GM19099 (cell line): ENCODE results near the gene FAM174C.

ENCODE experiments used
- POLR2A ChIP-seq: IDR thresholded peaks from 3 replicates; pipeline ENCODE4 v1.6.1; 2011; ENCODE audit warnings: low read depth; ENCODE audit not compliant: insufficient read length; ENCODE audit errors: extremely low read depth

The FAM174C gene

DNA sequence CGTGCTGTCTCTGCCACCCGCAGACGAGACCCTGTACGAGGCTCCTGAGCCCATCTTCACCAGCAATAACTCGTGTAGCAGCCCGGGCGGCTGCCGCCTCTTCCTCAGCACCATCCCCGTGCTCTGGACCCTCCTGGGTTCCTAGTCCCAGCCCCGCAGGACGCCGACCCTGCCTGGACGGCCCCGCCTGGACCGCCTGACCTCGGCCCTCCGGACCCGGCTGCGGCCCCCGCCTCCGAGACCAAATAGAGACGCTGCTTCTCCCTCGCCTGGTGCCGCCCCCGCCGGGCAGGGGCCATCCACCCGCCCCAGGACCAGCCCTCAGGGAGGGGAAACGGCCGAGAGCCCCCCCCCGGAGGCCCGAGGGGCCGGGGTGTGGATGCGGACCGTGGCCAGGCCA is 24.5 kb downstream of the FAM174C start:
- TF ChIP-seq POLR2A, result no peak

DNA sequence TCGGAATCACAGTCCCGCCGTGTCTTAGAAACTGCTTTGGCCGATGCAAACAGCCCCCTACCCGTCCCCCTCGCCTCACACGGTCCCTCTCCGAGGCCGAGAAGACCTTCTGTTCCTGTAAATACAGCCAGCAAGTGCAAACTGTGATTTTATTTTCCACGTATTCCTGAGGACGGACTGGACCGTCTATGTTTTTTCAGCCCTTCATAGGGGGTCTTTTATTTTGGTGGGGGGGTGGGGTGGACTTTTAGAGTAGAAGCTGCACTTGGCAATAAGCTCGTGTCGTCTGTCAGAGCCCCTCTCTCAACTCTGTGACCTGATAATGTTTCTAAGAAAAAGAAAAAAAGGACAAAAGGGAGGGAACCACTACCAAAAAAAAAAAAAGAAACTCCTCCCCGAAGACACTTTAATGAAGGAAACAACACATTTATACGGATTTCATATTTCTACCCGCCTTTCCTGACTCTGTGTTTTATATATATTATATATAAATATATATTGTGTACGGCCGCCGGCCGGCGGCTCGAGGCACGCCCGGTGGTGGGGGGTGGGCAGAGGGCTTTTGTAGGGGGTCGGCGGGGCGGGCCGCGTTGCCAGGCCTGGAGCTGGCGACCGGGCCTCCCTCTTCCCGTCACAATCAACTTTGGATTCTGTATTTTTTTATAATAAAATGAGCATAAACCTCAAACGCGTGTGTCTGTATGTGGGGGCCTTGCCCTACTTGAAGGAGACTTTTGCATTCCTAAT is 25.6 kb downstream of the FAM174C start:
- no peak for TF ChIP-seq POLR2A

- TF ChIP-seq POLR2A, result no peak
Measured at GRCh38 chr19:1302533-1303239, 27.4 kb downstream of the FAM174C start.

DNA sequence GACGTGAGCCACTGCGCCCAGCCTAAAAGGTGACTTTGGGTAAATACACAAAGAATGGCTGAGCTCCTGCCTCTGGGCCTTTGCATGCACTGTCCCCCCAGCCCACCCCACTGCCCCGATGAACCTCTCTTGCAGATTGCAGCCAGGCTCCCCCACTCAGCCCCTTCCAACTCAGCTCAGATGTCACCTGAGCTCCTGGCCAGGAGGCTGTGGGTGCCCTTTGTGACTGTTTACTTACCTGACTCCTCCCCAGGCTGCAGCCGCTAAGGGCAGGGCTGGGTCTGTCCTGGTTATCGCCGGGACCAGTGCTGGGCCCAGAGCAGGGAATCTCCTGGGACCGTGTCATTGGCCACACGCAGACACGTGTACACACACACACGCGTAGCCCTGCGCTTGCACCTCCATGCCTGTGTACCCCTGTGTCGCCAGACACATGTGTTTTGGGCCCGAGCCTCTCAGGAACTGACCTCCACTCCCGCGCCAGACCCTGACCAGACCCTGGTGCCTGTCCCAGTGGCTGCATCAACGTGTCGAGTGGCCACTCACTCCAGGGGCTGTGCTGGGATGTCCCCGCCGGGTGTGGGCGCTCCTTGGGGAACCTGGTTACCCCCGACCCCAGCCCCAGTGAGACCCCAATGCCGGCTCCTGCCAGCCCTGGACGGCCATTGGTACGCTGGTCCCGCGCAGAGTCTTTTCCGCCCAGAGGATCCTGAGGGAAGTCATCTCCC is 29.0 kb downstream of the FAM174C start:
- no peak for TF ChIP-seq POLR2A

DNA sequence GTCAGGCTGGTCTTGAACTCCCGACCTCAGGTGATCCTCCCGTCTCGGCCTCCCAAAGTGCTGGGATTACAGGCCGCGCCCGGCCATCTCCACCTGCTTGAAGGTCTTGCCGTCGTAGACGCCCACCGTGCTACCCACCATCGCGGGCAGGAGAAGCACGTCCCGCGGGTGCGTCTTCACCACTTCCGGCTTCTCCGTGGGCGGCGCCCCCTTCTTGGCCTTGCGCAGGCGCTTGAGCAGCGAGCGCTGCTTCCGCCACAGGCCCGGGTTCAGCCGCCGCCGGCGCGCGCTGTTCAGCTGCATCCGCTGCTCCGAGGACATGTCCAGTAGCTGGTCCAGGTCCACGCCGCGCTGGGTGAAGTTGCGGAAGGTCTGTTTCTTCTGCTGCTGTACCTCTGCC is 32.0 kb downstream of the FAM174C start:
- no peak for TF ChIP-seq POLR2A

DNA sequence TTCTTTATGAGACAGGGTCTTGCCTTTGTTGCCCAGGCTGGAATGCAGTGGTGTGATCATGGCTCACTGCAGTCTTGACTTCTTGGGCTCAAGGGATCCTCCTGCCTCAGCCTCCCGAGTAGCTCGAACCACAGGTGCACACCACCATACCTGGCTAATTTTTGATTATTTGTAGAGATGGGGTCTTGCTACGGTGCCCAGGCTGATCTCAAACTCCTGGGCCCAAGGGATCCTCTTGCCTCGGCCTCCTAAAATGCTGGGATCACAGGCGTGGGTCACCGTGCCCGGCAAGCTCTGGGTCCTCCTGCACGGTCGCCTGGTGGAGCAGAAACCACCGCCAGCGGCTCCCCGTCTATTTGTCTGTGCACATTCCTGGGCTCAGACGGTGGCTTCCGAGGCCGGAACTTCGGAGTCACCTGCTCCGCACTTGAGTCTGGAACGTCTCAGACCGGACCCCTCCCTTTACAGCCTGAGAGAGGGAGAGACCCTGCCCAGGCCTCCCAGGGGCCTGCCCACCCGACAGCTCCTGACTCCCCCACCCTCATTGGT is 32.5 kb downstream of the FAM174C start:
- TF ChIP-seq POLR2A, result no peak

GRCh38 chr19:1308718-1309117 is 33.4 kb downstream of the FAM174C start:
- no peak for TF ChIP-seq POLR2A

GRCh38 chr19:1309977-1310852 is 34.9 kb downstream of the FAM174C start:
- TF ChIP-seq POLR2A, result no peak

- no peak for TF ChIP-seq POLR2A
Measured at GRCh38 chr19:1310853-1311180, 35.5 kb downstream of the FAM174C start.

- TF ChIP-seq POLR2A, result no peak
Measured at GRCh38 chr19:1311543-1312091, 36.3 kb downstream of the FAM174C start.

DNA sequence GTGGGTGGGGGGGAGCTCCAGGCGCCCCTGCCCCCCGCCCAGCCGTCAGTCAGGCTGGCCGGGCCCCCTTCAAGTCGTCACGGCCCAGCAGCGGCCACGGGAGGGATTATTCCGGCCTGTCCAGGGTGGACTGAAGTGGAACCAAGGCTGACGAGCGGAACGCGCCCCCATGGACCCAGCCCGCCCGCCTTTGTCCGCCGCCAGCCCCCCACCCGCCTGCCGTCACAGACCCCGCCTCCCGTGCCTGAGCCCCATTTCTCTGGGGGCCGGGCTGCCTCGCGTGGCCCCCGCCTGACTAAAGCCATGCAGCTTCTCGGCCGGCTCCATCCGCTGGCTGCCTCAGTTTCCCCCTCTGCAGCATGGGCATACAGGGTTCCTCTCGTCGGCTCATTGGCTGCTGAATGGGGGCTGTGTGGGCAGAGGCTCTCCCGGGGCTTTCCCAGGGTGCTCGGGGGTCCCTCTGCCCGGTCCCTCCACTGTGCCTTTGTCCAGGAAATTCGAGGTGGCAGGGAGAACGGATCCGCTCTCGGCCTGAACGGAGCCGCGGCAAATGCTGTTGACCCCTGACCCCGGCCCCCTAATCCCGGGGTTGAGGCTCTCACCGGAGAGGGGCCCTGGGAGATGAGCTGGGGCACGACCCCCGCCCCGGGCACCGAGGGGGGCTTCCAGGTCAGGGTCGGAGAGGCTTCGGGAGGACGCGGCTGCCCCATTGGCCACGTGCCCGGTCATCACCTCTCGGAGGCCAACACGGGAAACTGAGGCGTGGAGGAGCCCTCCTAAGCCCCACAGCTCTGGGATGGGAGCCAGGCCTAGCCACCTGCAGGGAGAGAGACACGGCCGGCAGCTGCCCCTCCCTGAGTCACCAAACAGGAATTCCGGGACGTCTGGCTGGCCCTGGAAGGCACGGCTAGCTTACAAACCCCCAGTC is 37.7 kb downstream of the FAM174C start:
- TF ChIP-seq POLR2A, result no peak

GRCh38 chr19:1313695-1314613 is 38.6 kb downstream of the FAM174C start:
- no peak for TF ChIP-seq POLR2A
